HG02763 (cell line): ENCODE data around the gene ADRB2.
A peak's percentile ranks its signal among the peaks of the same experiment; 100 is the strongest.

Experiments used
- ATAC-seq: cut with Tn5 transposase; IDR thresholded peaks from one replicate; pipeline ENCODE4 v1.9.1; 2021; ENCODE audit warnings: mild to moderate bottlenecking, moderate library complexity; ENCODE audit not compliant: unreplicated experiment

Gene ADRB2

GRCh38 chr5:148830211-148830610 lies 3.8 kb downstream of the ADRB2 start:
- no peak for ATAC-seq

DNA sequence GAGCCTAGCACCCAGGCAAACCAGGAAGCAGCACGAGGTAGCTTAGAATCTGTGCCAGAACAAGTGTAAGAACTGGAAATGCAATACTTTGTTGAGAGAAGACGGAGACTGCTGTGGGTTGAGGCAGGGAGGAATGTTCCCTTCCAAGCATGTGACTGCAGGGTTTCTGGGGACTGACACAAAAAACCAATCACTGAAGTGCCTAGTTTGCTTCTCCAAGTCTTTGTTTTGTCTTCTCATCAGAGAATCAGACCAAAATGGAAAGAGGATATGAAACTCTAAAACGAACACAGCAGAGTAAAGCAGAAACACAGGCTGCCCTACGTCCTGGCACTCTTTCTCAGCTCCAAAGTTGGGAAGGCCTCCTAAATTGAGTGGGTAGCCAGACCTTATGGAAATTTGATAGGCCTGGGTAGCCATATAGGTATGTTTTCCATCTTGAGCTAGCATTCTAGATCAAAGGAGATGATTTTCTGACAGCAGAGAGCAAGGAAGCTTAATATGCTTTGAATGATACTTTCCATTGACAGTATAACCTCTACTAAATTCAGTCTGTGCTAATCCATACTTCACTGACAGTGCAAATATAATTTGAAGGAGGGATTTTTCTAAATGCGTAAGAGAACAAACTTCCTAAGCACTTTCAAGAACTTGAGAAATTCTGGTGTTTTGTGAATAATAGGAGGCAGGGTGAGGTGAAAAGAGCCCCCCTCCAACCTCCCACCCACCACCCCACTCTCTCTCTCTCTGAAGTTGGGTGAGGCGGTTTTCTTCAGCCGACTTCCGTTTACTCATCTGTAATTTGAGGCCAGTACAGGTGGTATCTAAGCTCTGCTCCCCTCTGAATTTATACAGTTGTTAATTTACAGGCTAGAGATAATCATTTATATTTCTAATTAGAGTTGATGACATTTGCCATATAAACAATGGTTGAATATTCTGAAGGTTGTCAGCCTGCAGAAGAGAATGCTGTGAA lies 5.5 kb downstream of the ADRB2 start:
- peak; percentile 88 for ATAC-seq

GRCh38 chr5:148833122-148833521 lies 6.7 kb downstream of the ADRB2 start:
- no peak for ATAC-seq

DNA sequence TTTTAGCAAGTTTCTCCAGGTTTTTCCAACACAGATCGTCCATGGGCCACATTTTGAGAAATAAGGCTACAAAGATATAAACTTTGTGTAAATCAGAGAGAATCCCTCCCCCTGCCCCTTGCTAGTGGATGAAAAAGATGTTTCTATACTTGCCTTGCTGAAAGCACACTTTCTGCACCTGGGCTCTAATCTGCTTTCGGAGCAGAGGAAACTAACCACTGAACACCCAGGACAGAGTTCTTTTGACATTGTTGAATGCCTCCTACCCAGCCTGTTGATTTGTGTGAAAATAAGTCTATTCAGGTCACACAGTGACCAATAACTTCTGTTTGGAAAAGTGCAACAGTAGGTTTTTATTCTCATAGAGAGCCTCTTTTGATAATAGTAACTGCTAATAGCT lies 7.5 kb downstream of the ADRB2 start:
- ATAC-seq: no peak

DNA sequence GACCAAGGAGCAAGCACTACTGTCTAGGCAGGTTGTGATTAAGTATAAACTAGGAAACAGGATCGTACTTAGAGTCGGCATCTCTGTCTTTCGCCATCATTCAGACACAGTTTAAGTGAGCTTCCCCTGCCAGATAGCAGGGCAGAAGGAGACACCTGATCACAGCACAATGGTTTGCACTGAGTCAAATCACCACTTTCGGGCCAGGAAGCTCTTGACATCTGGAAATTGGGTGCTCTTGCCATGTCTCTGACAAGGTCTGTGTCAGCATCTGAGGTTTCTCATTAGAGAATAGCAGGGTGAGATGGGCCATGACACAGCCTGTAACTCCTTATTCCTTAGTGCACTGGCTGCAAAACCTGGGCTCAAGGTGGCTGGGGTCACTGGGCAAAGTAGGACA lies 8.3 kb downstream of the ADRB2 start:
- ATAC-seq: no peak

GRCh38 chr5:148836272-148837250 lies 10.2 kb downstream of the ADRB2 start:
- no peak for ATAC-seq

DNA sequence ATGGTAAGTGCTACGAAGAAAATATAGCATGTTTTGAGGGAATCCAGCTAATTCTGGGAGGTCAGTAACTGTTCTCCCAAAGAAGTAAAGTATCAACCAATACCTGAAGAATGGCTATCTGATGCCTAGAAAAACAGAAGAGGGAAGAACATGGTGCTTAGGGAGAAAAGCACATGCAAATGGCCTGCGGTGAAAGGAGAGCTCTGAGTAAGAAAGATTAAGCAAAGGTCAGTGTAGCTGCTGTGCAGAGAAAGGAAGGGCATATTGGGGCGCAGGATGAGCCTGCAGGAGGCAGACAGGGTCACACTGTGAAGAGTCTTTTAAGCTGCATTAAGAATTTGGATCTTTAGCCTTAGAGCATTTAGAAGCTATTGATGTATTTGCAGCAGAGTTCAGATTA lies 11.0 kb downstream of the ADRB2 start:
- no peak for ATAC-seq

DNA sequence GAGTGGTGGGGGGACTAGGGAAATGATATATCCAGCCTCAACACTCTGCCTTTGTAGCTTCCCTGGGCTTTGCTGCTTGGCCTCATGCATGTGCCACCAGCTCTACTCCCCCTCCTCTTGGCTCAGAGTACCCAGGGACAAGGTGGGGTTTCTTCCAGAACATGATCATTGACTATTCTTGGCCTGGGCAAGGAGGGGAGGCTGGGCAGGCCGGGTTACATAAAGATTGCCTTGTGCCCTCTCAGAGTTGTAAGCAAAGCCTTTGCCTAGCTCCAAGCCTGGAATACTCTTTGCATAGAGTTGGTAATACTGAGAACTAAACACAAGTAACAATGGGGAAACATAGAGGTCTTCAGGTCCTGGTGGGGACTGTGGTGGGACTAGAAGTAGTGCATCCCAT lies 11.9 kb downstream of the ADRB2 start:
- no peak for ATAC-seq

- peak; percentile 61 for ATAC-seq
Observed at GRCh38 chr5:148839960-148840359, 13.5 kb downstream of the ADRB2 start.

GRCh38 chr5:148840531-148840930 lies 14.1 kb downstream of the ADRB2 start:
- no peak for ATAC-seq

GRCh38 chr5:148841519-148841918 lies 15.1 kb downstream of the ADRB2 start:
- ATAC-seq: no peak

DNA sequence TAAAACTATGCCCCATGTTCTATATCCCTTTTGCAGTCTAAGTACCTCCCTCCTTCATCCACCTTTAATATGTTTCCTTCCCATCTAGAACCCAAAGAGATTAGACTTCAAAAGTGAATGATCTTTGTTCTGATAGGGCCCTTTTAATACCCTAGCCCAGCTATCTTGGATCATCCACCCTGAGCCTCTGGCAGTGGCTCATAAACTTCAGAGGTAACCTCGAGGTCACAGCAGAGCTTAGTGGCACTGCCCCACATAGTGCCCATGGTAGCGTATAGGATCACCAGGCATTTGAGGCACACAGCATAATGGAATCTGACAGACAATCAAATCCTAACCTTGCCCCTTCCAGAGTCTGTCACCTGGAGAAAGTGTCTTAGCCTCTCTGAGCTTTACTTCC lies 15.8 kb downstream of the ADRB2 start:
- no peak for ATAC-seq

GRCh38 chr5:148843510-148844318 lies 17.3 kb downstream of the ADRB2 start:
- no peak for ATAC-seq

- no peak for ATAC-seq
Observed at GRCh38 chr5:148844433-148845280, 18.2 kb downstream of the ADRB2 start.

DNA sequence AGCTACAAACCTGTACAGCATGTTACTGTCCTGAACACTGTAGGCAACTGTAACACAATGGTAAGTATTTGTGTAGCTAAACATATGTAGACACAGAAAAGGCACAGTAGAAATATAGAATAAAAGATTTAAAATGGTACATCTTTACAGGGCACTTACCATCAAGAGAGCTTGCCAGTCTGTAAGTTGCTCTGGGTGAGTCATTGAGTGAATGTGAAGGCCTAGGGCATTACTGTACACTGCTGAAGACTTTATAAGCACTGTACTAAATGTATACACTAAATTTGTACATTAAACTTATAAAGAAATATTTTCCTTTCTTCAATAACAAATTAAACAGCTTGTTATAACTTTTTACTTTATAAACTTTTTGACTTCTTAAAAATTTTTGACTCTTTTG lies 20.5 kb downstream of the ADRB2 start:
- ATAC-seq: no peak

DNA sequence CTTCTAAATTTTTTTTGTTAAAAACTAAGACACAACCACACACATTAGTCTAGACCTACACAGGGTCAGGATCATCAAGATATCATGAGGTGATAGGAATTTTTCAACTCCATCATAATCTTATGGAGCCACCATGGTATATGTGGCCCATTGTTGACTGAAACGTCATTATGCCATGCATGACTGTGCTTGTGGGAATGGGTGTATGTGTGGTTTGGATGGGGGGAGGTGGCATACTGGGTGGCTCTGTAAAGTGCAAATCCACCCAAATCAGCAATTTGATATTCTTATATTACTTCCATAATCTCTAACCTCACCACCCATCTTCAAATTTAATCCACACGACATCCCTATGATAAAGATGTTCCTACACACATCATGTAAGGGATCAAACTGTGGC lies 21.0 kb downstream of the ADRB2 start:
- no peak for ATAC-seq

- no peak for ATAC-seq
Observed at GRCh38 chr5:148848393-148849031, 22.1 kb downstream of the ADRB2 start.

- no peak for ATAC-seq
Observed at GRCh38 chr5:148849461-148849860, 23.1 kb downstream of the ADRB2 start.

DNA sequence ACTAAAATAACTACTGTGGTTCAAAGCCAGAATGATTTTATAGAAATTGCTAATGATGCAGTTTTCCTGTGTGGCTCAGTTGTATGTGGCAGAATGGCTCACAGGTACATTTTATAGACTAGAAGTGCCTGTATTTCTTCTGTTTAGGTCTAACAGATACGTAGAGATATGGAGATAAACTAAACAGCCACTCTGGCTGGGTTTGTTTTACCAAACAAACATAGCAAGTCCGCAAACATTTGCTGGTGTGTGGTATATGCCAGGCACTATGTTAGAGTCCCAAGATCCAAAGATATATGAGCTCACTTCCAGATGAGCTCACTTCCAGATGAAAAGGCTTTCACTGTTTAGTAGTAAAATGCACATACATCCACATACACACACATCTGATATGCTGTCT lies 24.4 kb downstream of the ADRB2 start:
- no peak for ATAC-seq
